GM20000 (cell line): ENCODE data around the gene PPFIBP1.
"Not testable (repeated sequence)": the region's sequence is repeated elsewhere in the genome, so short reads cannot be mapped to it uniquely, and the experiment has no call there.

ENCODE experiments used
- DNase-seq: peaks from one replicate; pipeline ENCODE4 v3.0.0; 2012; ENCODE audit warnings: low spot score
- CTCF ChIP-seq: IDR thresholded peaks from 2 replicates; pipeline ENCODE4 v1.5.1; 2012; ENCODE audit warnings: mild to moderate bottlenecking, control low read depth; ENCODE audit errors: extremely low read depth, missing control alignments

PPFIBP1 gene

GRCh38 chr12:27711317-27711682 is 187.3 kb downstream of the PPFIBP1 start:
- TF ChIP-seq CTCF, result no peak

GRCh38 chr12:27711967-27712366 is 188.0 kb downstream of the PPFIBP1 start:
- DNase-seq, result no peak
- no peak for TF ChIP-seq CTCF

More at GRCh38 chr12:27711317-27711682, 187.3 kb downstream of the PPFIBP1 start:
- DNase-seq, result peak; percentile 21

- no peak for TF ChIP-seq CTCF
- no peak for DNase-seq
Observed at GRCh38 chr12:27723212-27723611, 199.2 kb downstream of the PPFIBP1 start.

DNA sequence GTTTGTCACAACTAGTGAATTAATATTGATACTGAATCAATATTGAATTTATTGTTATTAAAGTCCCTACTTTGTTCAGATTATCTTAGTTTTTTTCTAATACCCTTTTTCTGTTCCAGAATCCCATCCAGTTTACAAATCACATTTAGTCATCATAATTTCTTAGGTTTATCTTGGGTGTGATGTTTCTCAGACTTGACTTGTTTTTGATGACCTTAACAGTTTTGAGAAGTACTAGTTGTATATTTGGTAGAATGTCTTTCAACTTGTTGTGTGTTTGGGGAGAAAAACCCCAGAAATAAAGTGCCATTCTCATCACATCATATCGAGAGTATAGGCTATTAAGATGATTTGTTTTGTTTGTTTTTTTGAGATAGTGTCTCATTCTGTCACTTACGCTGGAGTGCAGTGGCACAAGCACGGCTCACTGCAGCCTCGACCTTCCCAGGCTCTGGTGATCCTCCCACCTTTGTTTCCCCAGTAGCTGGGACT is 206.1 kb downstream of the PPFIBP1 start:
- DNase-seq, result no peak
- TF ChIP-seq CTCF, result no peak

GRCh38 chr12:27732281-27732680 is 208.3 kb downstream of the PPFIBP1 start:
- no peak for DNase-seq
- TF ChIP-seq CTCF, result no peak

DNA sequence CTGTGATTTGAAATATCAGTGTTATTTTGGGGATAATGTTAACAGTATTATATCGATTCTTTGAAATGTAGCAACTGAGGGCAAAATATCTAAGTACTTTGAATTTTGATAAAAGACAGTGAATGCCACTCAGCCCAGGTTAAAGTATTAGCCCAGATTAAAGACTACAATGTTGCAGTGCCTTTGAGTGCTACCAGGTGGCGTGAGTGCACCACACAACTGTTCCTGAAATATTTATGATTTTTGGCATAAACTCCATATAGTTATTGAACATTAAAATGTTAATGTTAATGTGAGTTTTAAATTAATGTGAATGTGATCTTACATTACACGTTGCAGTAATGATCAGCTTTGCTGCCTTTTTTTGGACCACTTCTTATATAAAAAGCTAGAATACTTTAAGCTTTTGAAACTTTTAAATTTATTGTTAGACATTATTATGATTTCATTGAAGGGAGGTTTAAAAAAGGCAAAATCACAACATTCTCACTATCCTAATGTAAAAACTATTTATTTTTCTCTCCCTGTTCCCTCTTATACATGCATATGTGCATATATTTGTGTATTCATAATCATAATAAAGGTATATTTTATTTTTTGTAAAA is 209.1 kb downstream of the PPFIBP1 start:
- peak; percentile 56 for TF ChIP-seq CTCF
- DNase-seq, result peak; percentile 40

- no peak for TF ChIP-seq CTCF
- no peak for DNase-seq
Observed at GRCh38 chr12:27733791-27734190, 209.8 kb downstream of the PPFIBP1 start.

- DNase-seq, result not testable (repeated sequence)
Observed at GRCh38 chr12:27734321-27734720, 210.3 kb downstream of the PPFIBP1 start.
